ENCODE measurements around the gene SCML2.

DNA sequence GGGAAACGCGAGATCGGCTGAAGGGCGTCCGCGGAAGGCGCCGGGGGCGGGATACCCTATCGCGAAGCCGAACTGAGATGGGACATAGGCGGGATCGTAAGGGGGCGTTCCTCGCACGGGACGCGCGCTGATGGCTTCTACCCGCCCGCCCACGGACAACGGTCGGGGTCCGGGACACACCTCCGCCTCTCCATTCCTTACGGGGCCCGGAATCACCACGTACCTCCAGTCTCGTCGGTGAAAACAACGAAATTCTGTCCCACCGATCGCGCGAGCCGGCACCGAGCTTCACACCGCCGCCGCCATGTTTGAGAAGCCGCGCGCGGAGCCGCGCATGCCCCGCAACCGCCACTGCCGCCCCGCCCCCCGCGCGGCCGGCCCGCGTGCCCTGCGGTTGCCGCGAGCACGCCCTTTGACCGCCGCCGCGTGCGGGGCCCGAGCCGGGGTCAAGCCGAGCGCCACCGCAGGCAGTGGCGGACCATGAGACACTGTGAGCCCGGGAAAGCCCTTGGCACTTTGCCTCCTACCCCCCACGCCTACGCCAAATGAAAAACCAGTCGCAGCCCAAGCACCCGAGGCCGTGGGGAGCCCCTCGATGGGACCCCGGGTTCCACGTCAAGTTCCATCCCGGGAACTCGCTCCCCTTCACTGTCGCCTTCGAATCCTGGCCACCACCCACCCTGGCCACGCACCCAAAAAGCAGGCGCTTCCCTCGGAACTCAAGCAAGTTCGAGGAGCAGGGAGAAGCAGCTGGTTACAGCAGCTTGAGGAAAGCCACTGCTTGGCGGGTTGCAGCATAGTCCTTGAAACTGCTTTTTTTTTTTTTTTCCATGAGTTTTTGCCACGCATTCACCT lies at the start of gene SCML2:
- TF ChIP-seq, protein P1, sequence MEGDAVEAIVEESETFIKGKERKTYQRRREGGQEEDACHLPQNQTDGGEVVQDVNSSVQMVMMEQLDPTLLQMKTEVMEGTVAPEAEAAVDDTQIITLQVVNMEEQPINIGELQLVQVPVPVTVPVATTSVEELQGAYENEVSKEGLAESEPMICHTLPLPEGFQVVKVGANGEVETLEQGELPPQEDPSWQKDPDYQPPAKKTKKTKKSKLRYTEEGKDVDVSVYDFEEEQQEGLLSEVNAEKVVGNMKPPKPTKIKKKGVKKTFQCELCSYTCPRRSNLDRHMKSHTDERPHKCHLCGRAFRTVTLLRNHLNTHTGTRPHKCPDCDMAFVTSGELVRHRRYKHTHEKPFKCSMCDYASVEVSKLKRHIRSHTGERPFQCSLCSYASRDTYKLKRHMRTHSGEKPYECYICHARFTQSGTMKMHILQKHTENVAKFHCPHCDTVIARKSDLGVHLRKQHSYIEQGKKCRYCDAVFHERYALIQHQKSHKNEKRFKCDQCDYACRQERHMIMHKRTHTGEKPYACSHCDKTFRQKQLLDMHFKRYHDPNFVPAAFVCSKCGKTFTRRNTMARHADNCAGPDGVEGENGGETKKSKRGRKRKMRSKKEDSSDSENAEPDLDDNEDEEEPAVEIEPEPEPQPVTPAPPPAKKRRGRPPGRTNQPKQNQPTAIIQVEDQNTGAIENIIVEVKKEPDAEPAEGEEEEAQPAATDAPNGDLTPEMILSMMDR (conservative IDR thresholded peaks at IDR 0.05; ENCODE audit: low read depth in 2 of 2), result no peak
- no peak for TF ChIP-seq POLR2AphosphoS5 (IDR thresholded peaks at IDR 0.05; ENCODE audit: low read depth)
- peak; percentile 24 for TF ChIP-seq EZH2 (IDR thresholded peaks at IDR 0.05; ENCODE audit: low read depth, unreplicated experiment)
- no peak for TF ChIP-seq ZNF114 (CRISPR knock-in tag; IDR thresholded peaks at IDR 0.05)
- no peak for TF ChIP-seq EZH2phosphoT487 (IDR thresholded peaks at IDR 0.05; ENCODE audit: unreplicated experiment)
- no peak for TF ChIP-seq CREB1 (CRISPR knock-in tag; IDR thresholded peaks at IDR 0.05; ENCODE audit: low read depth)
- no peak for TF ChIP-seq ZNF331 (CRISPR knock-in tag; IDR thresholded peaks at IDR 0.05; ENCODE audit: low read depth)
- TF ChIP-seq, protein P2, sequence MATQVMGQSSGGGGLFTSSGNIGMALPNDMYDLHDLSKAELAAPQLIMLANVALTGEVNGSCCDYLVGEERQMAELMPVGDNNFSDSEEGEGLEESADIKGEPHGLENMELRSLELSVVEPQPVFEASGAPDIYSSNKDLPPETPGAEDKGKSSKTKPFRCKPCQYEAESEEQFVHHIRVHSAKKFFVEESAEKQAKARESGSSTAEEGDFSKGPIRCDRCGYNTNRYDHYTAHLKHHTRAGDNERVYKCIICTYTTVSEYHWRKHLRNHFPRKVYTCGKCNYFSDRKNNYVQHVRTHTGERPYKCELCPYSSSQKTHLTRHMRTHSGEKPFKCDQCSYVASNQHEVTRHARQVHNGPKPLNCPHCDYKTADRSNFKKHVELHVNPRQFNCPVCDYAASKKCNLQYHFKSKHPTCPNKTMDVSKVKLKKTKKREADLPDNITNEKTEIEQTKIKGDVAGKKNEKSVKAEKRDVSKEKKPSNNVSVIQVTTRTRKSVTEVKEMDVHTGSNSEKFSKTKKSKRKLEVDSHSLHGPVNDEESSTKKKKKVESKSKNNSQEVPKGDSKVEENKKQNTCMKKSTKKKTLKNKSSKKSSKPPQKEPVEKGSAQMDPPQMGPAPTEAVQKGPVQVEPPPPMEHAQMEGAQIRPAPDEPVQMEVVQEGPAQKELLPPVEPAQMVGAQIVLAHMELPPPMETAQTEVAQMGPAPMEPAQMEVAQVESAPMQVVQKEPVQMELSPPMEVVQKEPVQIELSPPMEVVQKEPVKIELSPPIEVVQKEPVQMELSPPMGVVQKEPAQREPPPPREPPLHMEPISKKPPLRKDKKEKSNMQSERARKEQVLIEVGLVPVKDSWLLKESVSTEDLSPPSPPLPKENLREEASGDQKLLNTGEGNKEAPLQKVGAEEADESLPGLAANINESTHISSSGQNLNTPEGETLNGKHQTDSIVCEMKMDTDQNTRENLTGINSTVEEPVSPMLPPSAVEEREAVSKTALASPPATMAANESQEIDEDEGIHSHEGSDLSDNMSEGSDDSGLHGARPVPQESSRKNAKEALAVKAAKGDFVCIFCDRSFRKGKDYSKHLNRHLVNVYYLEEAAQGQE (IDR thresholded peaks at IDR 0.05; ENCODE audit: unreplicated experiment), result no peak
- TF ChIP-seq, protein P3, sequence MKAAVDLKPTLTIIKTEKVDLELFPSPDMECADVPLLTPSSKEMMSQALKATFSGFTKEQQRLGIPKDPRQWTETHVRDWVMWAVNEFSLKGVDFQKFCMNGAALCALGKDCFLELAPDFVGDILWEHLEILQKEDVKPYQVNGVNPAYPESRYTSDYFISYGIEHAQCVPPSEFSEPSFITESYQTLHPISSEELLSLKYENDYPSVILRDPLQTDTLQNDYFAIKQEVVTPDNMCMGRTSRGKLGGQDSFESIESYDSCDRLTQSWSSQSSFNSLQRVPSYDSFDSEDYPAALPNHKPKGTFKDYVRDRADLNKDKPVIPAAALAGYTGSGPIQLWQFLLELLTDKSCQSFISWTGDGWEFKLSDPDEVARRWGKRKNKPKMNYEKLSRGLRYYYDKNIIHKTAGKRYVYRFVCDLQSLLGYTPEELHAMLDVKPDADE (IDR thresholded peaks at IDR 0.05), result no peak
- TF ChIP-seq JUNB (IDR thresholded peaks at IDR 0.05; ENCODE audit: unreplicated experiment), result no peak
